ENCODE measurements around the gene TCTN2.
A peak's percentile ranks its signal among the peaks of the same experiment; 100 is the strongest.

Gene TCTN2

GRCh38 chr12:123690191-123690840 lies 19.4 kb downstream of the TCTN2 start:
- no peak for DNase-seq

- DNase-seq, result peak; percentile 2
Measured at GRCh38 chr12:123696207-123696606, 25.3 kb downstream of the TCTN2 start.

- peak; percentile 3 for DNase-seq
Measured at GRCh38 chr12:123696646-123697045, 25.7 kb downstream of the TCTN2 start.

- DNase-seq, result no peak
Measured at GRCh38 chr12:123705935-123706334, 35.0 kb downstream of the TCTN2 start.

- DNase-seq, result no peak
Measured at GRCh38 chr12:123707466-123707865, 36.6 kb downstream of the TCTN2 start.

GRCh38 chr12:123712780-123713319 lies 41.9 kb downstream of the TCTN2 start:
- DNase-seq, result no peak

GRCh38 chr12:123713398-123713797 lies 42.5 kb downstream of the TCTN2 start:
- peak; percentile 6 for DNase-seq

GRCh38 chr12:123713823-123714585 lies 43.1 kb downstream of the TCTN2 start:
- no peak for DNase-seq

GRCh38 chr12:123715195-123715594 lies 44.3 kb downstream of the TCTN2 start:
- DNase-seq, result no peak

- no peak for DNase-seq
Measured at GRCh38 chr12:123717350-123717749, 46.4 kb downstream of the TCTN2 start.

GRCh38 chr12:123720141-123720814 lies 49.4 kb downstream of the TCTN2 start:
- DNase-seq, result no peak

GRCh38 chr12:123721245-123721644 lies 50.3 kb downstream of the TCTN2 start:
- no peak for DNase-seq

GRCh38 chr12:123723011-123723410 lies 52.1 kb downstream of the TCTN2 start:
- no peak for DNase-seq

- no peak for DNase-seq
Measured at GRCh38 chr12:123723765-123724164, 52.9 kb downstream of the TCTN2 start.

- no peak for DNase-seq
Measured at GRCh38 chr12:123726244-123726643, 55.3 kb downstream of the TCTN2 start.

GRCh38 chr12:123726962-123727361 lies 56.0 kb downstream of the TCTN2 start:
- no peak for DNase-seq

GRCh38 chr12:123727878-123728277 lies 57.0 kb downstream of the TCTN2 start:
- no peak for DNase-seq

GRCh38 chr12:123731596-123731995 lies 60.7 kb downstream of the TCTN2 start:
- no peak for DNase-seq

- no peak for DNase-seq
Measured at GRCh38 chr12:123732251-123732650, 61.3 kb downstream of the TCTN2 start.

GRCh38 chr12:123733229-123733628 lies 62.3 kb downstream of the TCTN2 start:
- DNase-seq, result no peak

- no peak for DNase-seq
Measured at GRCh38 chr12:123734268-123734667, 63.4 kb downstream of the TCTN2 start.

- no peak for DNase-seq
Measured at GRCh38 chr12:123741937-123742572, 71.1 kb downstream of the TCTN2 start.

- no peak for DNase-seq
Measured at GRCh38 chr12:123743002-123743401, 72.1 kb downstream of the TCTN2 start.
